GM18868 (cell line): ENCODE data around the gene PCDHGC5.

Source experiments
- ATAC-seq: cut with Tn5 transposase; IDR thresholded peaks from one replicate; pipeline ENCODE4 v1.9.1; 2021; ENCODE audit warnings: mild to moderate bottlenecking, moderate library complexity; ENCODE audit not compliant: unreplicated experiment

PCDHGC5 gene

GRCh38 chr5:141528291-141528984 lies 39.6 kb downstream of the PCDHGC5 start:
- ATAC-seq = no peak

GRCh38 chr5:141529002-141529401 lies 40.1 kb downstream of the PCDHGC5 start:
- peak; percentile 63 for ATAC-seq

GRCh38 chr5:141529873-141530272 lies 41.0 kb downstream of the PCDHGC5 start:
- ATAC-seq = peak; percentile 43

GRCh38 chr5:141532726-141533125 lies 43.8 kb downstream of the PCDHGC5 start:
- ATAC-seq = no peak

- no peak for ATAC-seq
Measured at GRCh38 chr5:141533897-141534296, 45.0 kb downstream of the PCDHGC5 start.

GRCh38 chr5:141534492-141535213 lies 45.8 kb downstream of the PCDHGC5 start:
- ATAC-seq = no peak
